Mucosa of rectum (tissue), 2 donors: ENCODE measurements around the gene LLPH.

Source experiments
- H3K27ac ChIP-seq, 2 donors: one replicate each; pipeline ENCODE4 v1.7.0; 2013; ENCODE audit warnings: inconsistent platforms in 2 of 2, low read depth in 2 of 2, low read length in 2 of 2
- H3K27me3 ChIP-seq, 2 donors: one replicate each; pipeline ENCODE4 v1.7.0; 2013; ENCODE audit warnings: low read length in 2 of 2; ENCODE audit not compliant: control insufficient read depth in 2 of 2, insufficient read depth in 2 of 2
- H3K36me3 ChIP-seq, 2 donors: one replicate each; pipeline ENCODE4 v1.7.0; 2013; ENCODE audit warnings: low read length in 2 of 2; ENCODE audit not compliant: control insufficient read depth in 2 of 2, insufficient read depth in 2 of 2
- H3K4me1 ChIP-seq, 2 donors: one replicate each; pipeline ENCODE4 v1.7.0; 2013; ENCODE audit warnings: low read length in 2 of 2, mild to moderate bottlenecking in 1 of 2; ENCODE audit not compliant: control insufficient read depth in 2 of 2, insufficient read depth in 2 of 2
- H3K4me3 ChIP-seq, 2 donors: one replicate each; pipeline ENCODE4 v1.7.0; 2013; ENCODE audit warnings: low read length in 2 of 2
- H3K9ac ChIP-seq, 2 donors: one replicate each; pipeline ENCODE4 v1.7.0; 2013; ENCODE audit warnings: low read length in 2 of 2, low read depth in 1 of 2, mild to moderate bottlenecking in 1 of 2
- H3K9me3 ChIP-seq, 2 donors: one replicate each; pipeline ENCODE4 v1.7.0; 2013; ENCODE audit warnings: low read length in 2 of 2; ENCODE audit not compliant: control insufficient read depth in 2 of 2
- donor health status: healthy.
- donor health status: Normal muscosa, but diverticular disease.

LLPH gene

DNA sequence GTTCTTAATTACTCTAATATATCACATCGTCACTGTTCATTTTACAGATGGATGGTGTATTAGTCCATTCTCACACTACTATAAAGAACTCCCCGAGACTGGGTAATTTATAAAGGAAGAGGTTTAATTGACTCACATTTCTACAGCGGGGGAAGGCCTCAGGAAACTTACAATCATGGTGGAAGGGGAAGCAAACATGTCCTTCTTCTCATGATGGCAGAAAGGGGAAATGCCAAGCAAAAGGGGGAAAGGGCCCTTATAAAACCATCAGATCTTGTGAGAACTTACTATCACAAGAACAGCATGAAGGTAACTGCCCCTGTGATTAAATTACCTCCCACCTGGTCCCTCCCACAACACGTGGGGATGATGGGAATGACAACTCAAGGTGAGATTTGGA is 32.7 kb upstream of the LLPH start:
- H3K27me3 ChIP-seq: no peaks in the 10 kb centered on the region
- H3K36me3 ChIP-seq: peaks cover 0 to 15% of the 10 kb centered on the region in 2 donors
- no peaks in the 10 kb centered on the region for H3K9me3 ChIP-seq
- H3K4me1 ChIP-seq: peaks cover 0 to 3% of the 10 kb centered on the region in 2 donors
- H3K4me3 ChIP-seq: no peak overlapping the region
- H3K9ac ChIP-seq: no peak overlapping the region
- no peak overlapping the region for H3K27ac ChIP-seq

DNA sequence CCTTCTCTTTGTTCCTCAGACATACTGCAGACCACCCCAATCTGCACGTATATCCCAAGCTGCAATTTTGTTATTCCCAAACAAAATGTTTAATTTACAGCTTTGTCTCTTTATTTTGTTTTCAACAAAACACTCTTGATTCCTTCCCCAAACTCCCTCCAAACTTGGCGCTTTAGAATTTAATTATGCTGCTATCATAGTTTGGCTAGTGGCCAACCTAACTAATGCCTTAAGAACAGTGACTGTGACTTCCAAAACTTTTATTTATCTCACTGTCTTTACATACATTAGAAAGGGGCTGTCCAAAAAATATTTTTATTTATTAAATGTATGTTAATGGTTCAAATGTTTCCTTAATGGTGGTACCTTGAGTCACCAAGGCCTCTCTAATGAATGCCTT is 32.2 kb upstream of the LLPH start:
- no peaks in the 10 kb centered on the region for H3K9me3 ChIP-seq
- H3K36me3 ChIP-seq: peaks cover 0 to 15% of the 10 kb centered on the region in 2 donors
- H3K4me3 ChIP-seq: no peak overlapping the region
- no peak overlapping the region for H3K27ac ChIP-seq
- H3K4me1 ChIP-seq: no peaks in the 10 kb centered on the region
- H3K9ac ChIP-seq: no peak overlapping the region
- H3K27me3 ChIP-seq: no peaks in the 10 kb centered on the region

DNA sequence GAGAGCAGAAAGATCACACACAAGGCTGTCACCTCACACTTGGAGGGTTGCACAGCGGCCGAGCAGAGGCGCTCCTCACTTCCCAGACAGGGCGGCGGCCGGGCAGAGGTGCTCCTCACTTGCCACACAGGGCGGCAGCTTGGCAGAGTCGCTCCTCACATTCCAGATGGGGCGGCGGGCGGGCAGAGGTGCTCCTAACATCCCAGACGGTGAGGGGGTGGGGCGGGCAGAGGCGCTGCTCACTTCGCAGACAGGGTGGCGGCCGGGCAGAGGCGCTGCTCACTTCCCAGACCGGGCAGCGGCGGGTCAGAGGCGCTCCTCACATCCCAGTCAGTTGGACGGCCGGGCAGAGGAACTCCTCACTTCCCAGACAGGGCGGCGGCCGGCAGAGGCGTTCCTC is 30.2 kb upstream of the LLPH start:
- no peak overlapping the region for H3K9ac ChIP-seq
- no peaks in the 10 kb centered on the region for H3K27me3 ChIP-seq
- peaks cover 3 to 11% of the 10 kb centered on the region in 2 donors for H3K4me1 ChIP-seq
- peaks cover 0 to 11% of the 10 kb centered on the region in 2 donors for H3K36me3 ChIP-seq
- H3K9me3 ChIP-seq: no peaks in the 10 kb centered on the region
- H3K27ac ChIP-seq: no peak overlapping the region
- H3K4me3 ChIP-seq: no peak overlapping the region

- H3K9me3 ChIP-seq: no peaks in the 10 kb centered on the region
- no peak overlapping the region for H3K4me3 ChIP-seq
- peaks cover 6 to 11% of the 10 kb centered on the region in 2 donors for H3K4me1 ChIP-seq
- no peak overlapping the region for H3K9ac ChIP-seq
- peaks cover 0 to 11% of the 10 kb centered on the region in 2 donors for H3K36me3 ChIP-seq
- H3K27me3 ChIP-seq: no peaks in the 10 kb centered on the region
- H3K27ac ChIP-seq: peak overlapping the region in 1 of 2 donors; percentile 11
Observed at GRCh38 chr12:66159123-66159522, 28.6 kb upstream of the LLPH start.

- Histone ChIP-seq H3K4me1 (peaks cover 6 to 11% of the 10 kb centered on the region in 2 donors), H3K4me3 (no peak overlapping the region), H3K36me3 (peaks cover 0 to 11% of the 10 kb centered on the region in 2 donors), H3K9me3 (no peaks in the 10 kb centered on the region), H3K27ac (no peak overlapping the region), H3K9ac (no peak overlapping the region), H3K27me3 (no peaks in the 10 kb centered on the region)
Observed at GRCh38 chr12:66156654-66157053, 26.1 kb upstream of the LLPH start.

DNA sequence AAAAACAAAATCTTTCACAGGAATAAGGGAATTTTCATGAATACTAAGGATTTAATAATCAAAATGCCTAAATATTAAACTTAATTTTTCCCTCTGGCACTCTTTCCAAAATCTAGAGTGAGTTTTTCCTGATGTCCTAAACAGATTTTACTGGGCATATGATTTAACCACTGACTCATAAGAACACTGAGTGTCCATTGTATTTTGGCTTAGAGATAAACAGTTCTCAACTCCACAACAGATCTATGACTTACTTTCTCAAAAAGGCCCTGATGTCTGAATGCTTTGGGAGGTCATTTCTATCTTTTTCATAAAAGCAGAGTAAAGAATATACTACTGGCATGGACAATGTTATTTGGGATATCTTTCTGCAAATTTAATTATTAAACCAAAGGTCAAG is 24.2 kb upstream of the LLPH start:
- H3K36me3 ChIP-seq: peaks cover 0 to 7% of the 10 kb centered on the region in 2 donors
- H3K4me3 ChIP-seq: no peak overlapping the region
- peaks cover 6 to 11% of the 10 kb centered on the region in 2 donors for H3K4me1 ChIP-seq
- H3K9me3 ChIP-seq: no peaks in the 10 kb centered on the region
- H3K9ac ChIP-seq: no peak overlapping the region
- H3K27me3 ChIP-seq: no peaks in the 10 kb centered on the region
- H3K27ac ChIP-seq: no peak overlapping the region

DNA sequence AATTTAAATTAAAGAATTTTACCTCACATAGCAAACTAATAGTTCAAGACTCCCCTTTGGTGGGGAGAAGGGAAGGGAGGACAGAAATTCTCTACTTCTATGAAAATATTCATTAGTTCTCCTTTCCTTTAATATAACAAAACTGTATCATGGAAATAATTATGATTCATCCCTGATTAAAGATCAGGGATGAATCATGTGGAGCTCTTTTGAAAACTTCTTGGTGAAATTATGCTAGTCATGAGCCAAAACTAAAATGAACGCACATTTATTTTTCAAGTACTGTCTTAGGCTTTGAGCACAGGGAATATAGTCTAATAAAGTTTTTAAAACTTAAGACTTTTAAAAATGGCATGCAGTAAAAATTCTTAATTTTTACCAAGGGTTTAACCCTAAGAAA is 22.2 kb upstream of the LLPH start:
- H3K4me1 ChIP-seq: peaks cover 6 to 11% of the 10 kb centered on the region in 2 donors
- H3K4me3 ChIP-seq: no peak overlapping the region
- H3K36me3 ChIP-seq: peaks cover 0 to 11% of the 10 kb centered on the region in 2 donors
- no peak overlapping the region for H3K9ac ChIP-seq
- no peaks in the 10 kb centered on the region for H3K9me3 ChIP-seq
- H3K27me3 ChIP-seq: no peaks in the 10 kb centered on the region
- no peak overlapping the region for H3K27ac ChIP-seq

DNA sequence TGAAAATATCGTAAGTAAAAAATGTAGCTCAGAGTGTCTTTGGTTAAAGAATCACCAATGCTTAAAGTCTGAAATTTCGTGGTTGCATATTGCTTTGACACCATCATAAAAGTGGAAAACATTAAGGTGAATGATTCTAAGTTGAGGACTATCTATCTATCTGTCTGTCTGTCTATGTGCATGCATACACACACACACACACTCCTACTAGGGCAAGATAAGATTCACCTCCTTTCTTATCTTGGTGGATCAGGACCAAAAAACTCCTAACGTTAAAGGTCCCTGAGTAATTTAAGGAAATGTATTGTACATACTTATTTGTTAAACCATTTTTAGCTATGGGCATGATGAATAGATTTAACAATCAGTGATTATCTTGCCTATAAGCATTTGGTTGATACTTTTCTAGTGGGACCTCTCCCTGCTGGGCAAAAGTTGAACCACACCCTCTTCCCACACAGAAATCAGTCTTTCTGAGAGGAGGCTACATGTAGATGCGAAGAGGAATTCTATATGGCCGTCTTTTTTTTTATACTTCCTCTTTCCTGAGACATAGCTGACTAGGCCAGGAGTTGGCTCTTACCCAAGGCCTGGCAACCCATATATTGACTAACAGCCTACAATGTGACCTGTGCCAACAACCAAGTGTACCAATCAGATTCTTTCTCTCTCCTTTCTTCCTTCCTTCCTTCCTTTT is 19.3 kb upstream of the LLPH start:
- no peak overlapping the region for H3K9ac ChIP-seq
- peaks cover 3 to 17% of the 10 kb centered on the region in 2 donors for H3K36me3 ChIP-seq
- no peak overlapping the region for H3K27ac ChIP-seq
- H3K4me3 ChIP-seq: no peak overlapping the region
- no peaks in the 10 kb centered on the region for H3K27me3 ChIP-seq
- H3K4me1 ChIP-seq: no peaks in the 10 kb centered on the region
- no peaks in the 10 kb centered on the region for H3K9me3 ChIP-seq

GRCh38 chr12:66144791-66145754 is 14.5 kb upstream of the LLPH start:
- H3K4me1 ChIP-seq: peaks cover 0 to 3% of the 10 kb centered on the region in 2 donors
- H3K9ac ChIP-seq: no peak overlapping the region
- H3K36me3 ChIP-seq: peaks cover 28 to 49% of the 10 kb centered on the region in 2 donors
- H3K4me3 ChIP-seq: no peak overlapping the region
- H3K9me3 ChIP-seq: peaks cover 5 to 10% of the 10 kb centered on the region in 2 donors
- H3K27ac ChIP-seq: peak overlapping the region in 1 of 2 donors; percentile 53
- no peaks in the 10 kb centered on the region for H3K27me3 ChIP-seq

DNA sequence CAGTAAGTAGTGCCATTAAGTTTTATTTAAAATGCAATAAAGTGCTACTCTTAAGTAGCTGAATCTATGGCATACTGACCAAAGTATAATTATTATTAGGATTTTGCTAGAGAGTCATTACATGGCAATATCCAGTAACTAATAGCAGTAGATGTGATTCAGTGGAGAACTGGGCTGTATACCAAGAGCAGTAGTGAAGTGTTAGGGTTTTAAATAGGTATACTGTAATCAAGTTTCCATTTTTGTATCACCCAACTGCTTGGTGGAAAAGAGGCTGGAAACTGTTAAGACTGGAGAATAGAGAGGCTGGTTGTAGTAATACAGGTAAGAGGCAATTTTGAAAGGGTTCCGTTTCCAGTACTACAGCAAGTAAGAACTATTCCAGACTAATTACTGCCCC is 13.3 kb upstream of the LLPH start:
- Histone ChIP-seq H3K9ac (no peak overlapping the region), H3K9me3 (peaks cover 5 to 10% of the 10 kb centered on the region in 2 donors), H3K27me3 (no peaks in the 10 kb centered on the region), H3K4me3 (no peak overlapping the region), H3K27ac (no peak overlapping the region), H3K36me3 (peaks cover 35 to 52% of the 10 kb centered on the region in 2 donors), H3K4me1 (peaks cover 0 to 3% of the 10 kb centered on the region in 2 donors)
